ENCODE data around the gene INPP5A.

DNA sequence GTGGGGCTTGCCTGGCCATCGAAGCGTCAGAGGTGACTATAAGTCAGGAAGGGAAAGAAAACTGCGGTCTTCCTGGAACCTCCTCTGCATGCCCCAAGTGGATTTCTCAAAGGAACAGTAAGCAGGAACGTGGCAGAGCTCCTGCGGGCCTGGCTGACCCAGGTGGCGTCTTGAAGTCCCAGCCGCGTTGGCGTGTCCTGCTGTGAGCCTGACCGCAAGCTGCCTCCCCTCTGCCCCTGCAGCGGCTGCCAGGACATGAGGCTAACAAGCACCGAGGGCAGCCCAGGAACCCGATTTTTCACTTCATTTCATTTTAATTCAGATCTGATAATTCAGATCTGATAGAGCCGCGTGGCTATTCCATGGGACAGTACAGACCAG lies 193.0 kb downstream of the INPP5A start:
- TF ChIP-seq, protein P1, sequence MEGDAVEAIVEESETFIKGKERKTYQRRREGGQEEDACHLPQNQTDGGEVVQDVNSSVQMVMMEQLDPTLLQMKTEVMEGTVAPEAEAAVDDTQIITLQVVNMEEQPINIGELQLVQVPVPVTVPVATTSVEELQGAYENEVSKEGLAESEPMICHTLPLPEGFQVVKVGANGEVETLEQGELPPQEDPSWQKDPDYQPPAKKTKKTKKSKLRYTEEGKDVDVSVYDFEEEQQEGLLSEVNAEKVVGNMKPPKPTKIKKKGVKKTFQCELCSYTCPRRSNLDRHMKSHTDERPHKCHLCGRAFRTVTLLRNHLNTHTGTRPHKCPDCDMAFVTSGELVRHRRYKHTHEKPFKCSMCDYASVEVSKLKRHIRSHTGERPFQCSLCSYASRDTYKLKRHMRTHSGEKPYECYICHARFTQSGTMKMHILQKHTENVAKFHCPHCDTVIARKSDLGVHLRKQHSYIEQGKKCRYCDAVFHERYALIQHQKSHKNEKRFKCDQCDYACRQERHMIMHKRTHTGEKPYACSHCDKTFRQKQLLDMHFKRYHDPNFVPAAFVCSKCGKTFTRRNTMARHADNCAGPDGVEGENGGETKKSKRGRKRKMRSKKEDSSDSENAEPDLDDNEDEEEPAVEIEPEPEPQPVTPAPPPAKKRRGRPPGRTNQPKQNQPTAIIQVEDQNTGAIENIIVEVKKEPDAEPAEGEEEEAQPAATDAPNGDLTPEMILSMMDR (IDR thresholded peaks at IDR 0.05): no peak
- no peak for TF ChIP-seq POLR2A (IDR thresholded peaks at IDR 0.05)
